Stimulated activated CD4-positive, alpha-beta T cell treated with anti-CD3 and anti-CD28 coated beads, Interleukin-1b, Interleukin-23, amount 100 ng/mL, for 4 hours (primary cell): ENCODE results near the gene NCAM1.

Experiments
- DNase-seq, 2 donors: peaks; one replicate each; pipeline ENCODE4 v3.0.0-alpha.2; 2020; ENCODE audit warnings: low read depth in 2 of 2

The NCAM1 gene

GRCh38 chr11:113168354-113169342, 207.4 kb downstream of the NCAM1 start:
- DNase-seq, result no peak

GRCh38 chr11:113172382-113172951, 211.2 kb downstream of the NCAM1 start:
- DNase-seq, result no peak

- DNase-seq, result no peak
Measured at GRCh38 chr11:113173126-113173525, 211.9 kb downstream of the NCAM1 start.

- DNase-seq, result no peak
Measured at GRCh38 chr11:113174882-113175281, 213.7 kb downstream of the NCAM1 start.

GRCh38 chr11:113176599-113177360, 215.6 kb downstream of the NCAM1 start:
- no peak for DNase-seq

- no peak for DNase-seq
Measured at GRCh38 chr11:113177671-113178070, 216.5 kb downstream of the NCAM1 start.

- no peak for DNase-seq
Measured at GRCh38 chr11:113178381-113179070, 217.3 kb downstream of the NCAM1 start.

GRCh38 chr11:113179181-113179704, 218.0 kb downstream of the NCAM1 start:
- DNase-seq, result no peak

- no peak for DNase-seq
Measured at GRCh38 chr11:113181094-113181493, 219.9 kb downstream of the NCAM1 start.

GRCh38 chr11:113182288-113182687, 221.1 kb downstream of the NCAM1 start:
- DNase-seq, result no peak

GRCh38 chr11:113184498-113184897, 223.3 kb downstream of the NCAM1 start:
- no peak for DNase-seq

GRCh38 chr11:113188371-113188834, 227.2 kb downstream of the NCAM1 start:
- DNase-seq, result no peak

GRCh38 chr11:113189909-113190667, 228.9 kb downstream of the NCAM1 start:
- no peak for DNase-seq

- no peak for DNase-seq
Measured at GRCh38 chr11:113192121-113192925, 231.1 kb downstream of the NCAM1 start.

GRCh38 chr11:113193016-113193415, 231.8 kb downstream of the NCAM1 start:
- DNase-seq, result no peak

- DNase-seq, result no peak
Measured at GRCh38 chr11:113193946-113194345, 232.7 kb downstream of the NCAM1 start.

GRCh38 chr11:113195728-113196127, 234.5 kb downstream of the NCAM1 start:
- no peak for DNase-seq

GRCh38 chr11:113197446-113197845, 236.2 kb downstream of the NCAM1 start:
- DNase-seq, result no peak

GRCh38 chr11:113198972-113199661, 237.9 kb downstream of the NCAM1 start:
- no peak for DNase-seq
